GM12801 (cell line): ENCODE measurements around the gene BRSK2.

Source experiments
- TF ChIP-seq, protein P1 (sequence below): IDR thresholded peaks from one replicate; pipeline ENCODE4 v1.5.1; 2011; ENCODE audit warnings: control low read depth; ENCODE audit not compliant: insufficient read length; ENCODE audit errors: extremely low read depth

Gene BRSK2

DNA sequence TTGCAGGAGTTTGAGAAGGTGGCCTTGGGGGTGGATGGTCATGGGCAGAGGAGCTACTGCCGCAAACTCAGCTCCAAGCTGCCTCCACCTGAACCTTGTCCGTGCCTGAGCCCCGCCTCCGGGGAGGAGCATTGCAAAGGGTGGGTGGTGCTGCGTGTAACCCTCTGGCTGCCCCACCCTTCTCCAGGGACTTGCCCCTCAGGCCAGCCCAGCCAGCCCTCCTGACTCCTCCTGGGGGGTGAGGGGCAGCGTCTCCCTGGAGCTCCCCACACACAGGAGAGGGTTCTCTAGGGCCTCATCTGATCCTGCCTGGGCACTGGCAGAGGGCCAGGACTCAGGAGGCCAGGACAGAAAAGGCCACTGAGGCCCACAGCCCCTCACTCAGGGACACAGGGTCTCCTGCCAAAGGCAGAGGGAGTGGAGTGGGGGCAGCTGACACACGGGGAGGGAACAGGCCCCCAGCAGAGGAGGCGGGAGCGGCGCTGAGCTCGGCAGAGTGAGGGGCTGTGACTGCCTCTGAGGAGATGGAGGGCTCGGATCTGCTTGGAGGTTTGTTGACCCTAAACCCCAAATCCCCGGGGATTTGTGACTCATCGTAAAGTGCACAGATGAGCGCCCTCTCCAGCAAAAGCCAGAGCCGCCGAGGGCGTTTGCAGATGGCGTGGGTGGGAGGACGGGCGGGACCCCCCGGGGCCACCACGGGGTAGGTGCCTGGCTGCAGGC is 12.8 kb downstream of the BRSK2 start:
- TF ChIP-seq, protein P1, sequence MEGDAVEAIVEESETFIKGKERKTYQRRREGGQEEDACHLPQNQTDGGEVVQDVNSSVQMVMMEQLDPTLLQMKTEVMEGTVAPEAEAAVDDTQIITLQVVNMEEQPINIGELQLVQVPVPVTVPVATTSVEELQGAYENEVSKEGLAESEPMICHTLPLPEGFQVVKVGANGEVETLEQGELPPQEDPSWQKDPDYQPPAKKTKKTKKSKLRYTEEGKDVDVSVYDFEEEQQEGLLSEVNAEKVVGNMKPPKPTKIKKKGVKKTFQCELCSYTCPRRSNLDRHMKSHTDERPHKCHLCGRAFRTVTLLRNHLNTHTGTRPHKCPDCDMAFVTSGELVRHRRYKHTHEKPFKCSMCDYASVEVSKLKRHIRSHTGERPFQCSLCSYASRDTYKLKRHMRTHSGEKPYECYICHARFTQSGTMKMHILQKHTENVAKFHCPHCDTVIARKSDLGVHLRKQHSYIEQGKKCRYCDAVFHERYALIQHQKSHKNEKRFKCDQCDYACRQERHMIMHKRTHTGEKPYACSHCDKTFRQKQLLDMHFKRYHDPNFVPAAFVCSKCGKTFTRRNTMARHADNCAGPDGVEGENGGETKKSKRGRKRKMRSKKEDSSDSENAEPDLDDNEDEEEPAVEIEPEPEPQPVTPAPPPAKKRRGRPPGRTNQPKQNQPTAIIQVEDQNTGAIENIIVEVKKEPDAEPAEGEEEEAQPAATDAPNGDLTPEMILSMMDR = no peak

DNA sequence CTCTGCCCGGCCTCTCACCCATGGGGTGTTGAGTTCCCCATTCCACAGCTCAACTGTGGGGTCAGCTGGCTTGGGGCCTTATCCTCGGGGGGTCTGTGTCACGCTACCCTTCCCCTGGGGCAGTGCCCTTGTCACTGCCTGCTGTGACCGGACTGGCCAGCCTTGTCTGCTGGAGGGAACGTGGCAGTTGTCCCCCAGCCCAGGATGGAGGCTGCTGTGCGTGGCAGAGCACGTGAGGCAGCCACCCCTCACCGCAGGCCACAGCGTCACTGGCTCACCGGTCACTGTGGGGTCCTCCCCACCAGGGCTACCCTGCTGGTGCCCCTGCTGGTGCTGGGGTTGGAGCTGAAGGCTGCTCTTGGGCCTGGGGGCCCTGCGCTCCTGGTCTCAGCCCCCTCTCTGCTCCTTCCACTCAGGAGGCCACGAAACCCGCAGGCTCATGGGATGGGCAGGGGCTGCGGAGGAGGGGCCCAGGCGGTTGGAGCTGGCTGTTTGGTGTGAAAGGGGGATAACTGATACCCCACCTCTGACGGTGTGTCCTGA is 13.4 kb downstream of the BRSK2 start:
- TF ChIP-seq, protein P1 = no peak

DNA sequence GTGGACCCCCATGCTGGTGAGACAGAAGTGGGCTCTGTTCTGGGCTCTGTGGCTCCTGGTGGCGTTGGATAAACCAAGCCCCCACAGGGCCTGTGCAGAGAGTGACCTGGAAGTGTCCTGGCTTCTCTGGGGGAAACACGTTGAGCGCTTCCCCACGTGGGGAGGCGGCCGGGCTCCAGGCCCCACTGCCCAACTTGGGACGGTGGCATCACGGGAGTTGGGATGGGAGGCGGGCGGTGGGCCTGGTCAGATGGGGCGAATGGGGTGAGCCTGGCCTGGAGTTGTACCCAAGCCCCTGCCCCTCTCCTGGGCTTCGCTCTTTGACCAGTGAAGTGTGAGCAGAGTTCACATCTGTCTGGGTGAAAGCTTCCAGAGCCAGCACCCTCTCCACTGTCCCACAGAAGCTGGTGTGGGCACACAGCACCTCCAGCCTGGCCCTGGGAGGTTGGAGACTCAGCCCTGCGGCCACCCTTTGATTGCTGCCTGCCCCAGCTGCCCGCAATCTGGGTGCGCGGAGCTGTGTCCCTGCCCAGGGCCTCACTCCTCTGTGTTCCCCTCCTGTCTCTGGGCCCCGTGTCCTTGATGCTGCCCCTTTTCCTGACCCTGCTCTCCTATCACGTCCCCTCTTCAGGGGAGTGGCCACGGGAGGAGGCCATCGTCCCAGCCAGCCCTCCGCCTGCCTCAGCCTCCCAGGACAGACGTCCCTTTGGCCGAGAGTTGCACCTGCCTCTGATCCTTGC is 14.2 kb downstream of the BRSK2 start:
- TF ChIP-seq, protein P1 = no peak

DNA sequence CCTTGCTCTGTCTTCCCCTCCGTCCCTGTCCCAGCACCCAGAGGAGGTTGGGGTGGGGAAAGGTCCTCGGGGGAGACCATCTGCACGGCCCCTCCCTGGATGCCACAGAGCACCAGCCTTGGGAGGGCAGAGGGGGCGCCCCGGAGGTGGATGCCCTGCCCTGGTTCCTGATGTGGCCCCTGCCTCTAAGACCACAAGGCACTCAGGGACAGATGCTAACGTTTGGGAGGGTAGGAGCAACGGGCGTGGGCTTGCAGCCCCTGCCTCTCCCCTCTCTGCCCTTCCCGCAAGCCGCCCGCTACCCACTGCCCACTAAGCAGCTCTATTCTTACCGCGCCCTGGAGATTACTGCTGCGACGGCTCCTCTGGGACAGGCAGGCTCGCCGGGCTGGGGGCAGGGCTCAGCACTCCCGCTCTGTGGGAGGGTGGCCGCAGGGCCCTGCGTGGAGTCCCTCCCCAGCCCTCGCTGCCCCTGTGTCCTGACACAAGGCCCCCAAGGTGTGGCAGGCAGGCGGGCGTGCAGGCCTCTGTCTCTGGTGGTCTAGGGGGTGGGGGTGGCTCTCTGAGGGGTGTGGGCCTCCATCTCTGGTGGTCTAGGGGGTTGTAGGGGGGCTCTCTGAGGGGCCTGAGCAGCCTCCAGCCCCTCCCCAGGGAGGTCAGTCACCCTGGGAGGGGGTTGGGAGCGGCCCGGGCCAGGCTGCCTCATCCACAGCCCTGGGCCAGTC is 14.9 kb downstream of the BRSK2 start:
- TF ChIP-seq, protein P1 = no peak

DNA sequence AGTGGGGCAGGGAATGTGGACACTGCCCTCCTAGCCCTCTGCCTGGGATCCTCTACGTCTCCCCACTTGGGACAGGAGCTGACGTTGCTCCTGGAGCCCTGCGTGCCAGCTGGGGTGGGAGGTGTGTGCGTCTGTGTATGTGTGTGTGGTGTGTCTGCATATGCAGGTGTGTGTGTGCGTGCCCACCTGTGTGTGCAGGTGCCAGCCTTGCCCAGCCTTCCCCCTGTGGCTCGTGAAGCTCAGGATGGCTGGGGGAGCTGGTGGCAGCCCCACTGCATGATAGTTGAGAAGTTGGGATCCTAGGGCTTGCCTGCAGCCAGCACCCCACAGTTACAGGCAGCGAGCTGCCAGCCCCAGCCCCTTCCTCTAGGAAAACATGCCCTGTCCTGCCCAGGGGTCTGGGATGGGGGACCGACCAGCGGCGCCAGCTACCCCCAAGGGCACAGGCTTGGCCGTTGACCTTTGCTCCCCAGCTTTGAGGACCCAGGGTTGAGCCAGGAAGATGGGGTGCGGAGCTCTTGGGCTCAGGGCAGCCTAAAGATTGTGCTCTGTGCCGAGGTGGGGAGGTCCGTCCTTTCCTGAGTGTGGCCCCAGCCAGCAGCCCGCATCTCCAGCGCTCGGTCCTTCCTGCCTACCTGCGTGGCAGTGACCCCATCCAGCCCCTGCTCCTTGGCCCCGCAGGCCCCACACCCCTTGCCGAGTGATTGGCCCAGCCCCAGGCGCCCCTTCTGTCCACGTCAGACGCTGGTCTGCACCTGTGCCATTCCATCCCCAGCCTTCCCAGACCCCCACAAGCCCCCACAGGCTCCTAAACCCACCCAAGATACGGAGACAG is 15.7 kb downstream of the BRSK2 start:
- TF ChIP-seq, protein P1 = no peak

DNA sequence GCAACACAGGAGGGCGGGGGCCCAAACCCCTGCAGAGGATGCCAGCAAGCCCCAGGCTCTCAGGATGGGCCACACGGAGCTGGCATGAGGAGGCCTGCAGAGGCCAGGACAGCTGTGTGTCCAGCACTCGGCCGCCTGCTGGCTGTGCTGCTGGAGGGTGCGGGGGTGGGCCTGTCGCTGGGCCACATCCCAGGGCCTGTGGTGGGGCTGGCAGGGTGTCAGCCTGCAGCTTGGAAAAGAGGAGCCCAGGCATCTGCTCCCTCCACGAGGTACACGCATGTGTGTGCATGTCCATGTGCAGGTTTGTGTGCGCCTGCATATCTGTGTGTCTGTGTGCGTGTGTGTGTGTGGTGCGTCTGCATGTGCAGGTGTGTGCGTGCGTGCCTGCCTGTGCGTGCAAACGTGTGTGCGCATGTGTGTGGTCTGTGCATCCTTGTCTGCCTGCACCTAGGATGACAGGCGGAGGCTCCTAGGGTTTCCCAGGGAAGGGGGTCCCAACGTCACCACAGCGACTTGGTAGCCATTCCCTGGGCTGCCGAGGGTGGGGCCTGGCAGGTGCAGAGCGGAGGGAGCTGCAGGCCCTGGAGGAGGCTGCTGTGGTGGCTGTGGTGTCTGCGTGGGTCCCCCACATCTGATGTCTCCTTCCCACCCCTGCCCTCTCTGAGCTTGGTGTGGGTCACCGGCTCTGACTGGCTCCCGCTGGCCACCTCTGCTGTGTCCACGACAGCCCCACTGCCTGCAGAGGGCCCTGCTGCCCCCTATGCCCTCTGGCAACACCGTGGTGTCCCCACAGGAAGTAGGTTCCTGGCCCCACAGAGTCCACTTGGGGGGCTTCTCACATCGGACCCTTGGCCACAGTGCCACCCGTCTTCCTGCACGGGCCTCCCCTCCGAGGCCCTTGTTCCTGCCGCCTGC is 17.1 kb downstream of the BRSK2 start:
- TF ChIP-seq, protein P1 = no peak
